ENCODE results near the gene ZNF138.

- no peak for TF ChIP-seq CTCF (conservative IDR thresholded peaks at IDR 0.05; ENCODE audit: low read depth in 2 of 2)
- no peak for TF ChIP-seq POLR2AphosphoS5 (IDR thresholded peaks at IDR 0.05; ENCODE audit: low read depth)
- TF ChIP-seq ETS1 (IDR thresholded peaks at IDR 0.05): no peak
- TF ChIP-seq EZH2 (IDR thresholded peaks at IDR 0.05; ENCODE audit: low read depth, unreplicated experiment): no peak
- TF ChIP-seq EZH2phosphoT487 (IDR thresholded peaks at IDR 0.05; ENCODE audit: unreplicated experiment): no peak
- no peak for TF ChIP-seq JUNB (IDR thresholded peaks at IDR 0.05; ENCODE audit: unreplicated experiment)
- TF ChIP-seq CREB1 (CRISPR knock-in tag; IDR thresholded peaks at IDR 0.05; ENCODE audit: low read depth): no peak
- no peak for TF ChIP-seq REST (IDR thresholded peaks at IDR 0.05; ENCODE audit: unreplicated experiment)
- TF ChIP-seq ZNF331 (CRISPR knock-in tag; IDR thresholded peaks at IDR 0.05; ENCODE audit: low read depth): no peak
- TF ChIP-seq ZNF114 (CRISPR knock-in tag; IDR thresholded peaks at IDR 0.05): no peak
- no peak for TF ChIP-seq STAT1 (IDR thresholded peaks at IDR 0.05; ENCODE audit: unreplicated experiment)
- no peak for TF ChIP-seq NANOG (IDR thresholded peaks at IDR 0.05; ENCODE audit: borderline replicate concordance)
- no peak for TF ChIP-seq ZNF462 (CRISPR knock-in tag; IDR thresholded peaks at IDR 0.05)
These were observed 78.9 kb downstream of the ZNF138 start for GRCh38 chr7:64873155-64873500.

All from GM23338 (cell line).